ENCODE results near the gene SLC37A1. TPM values are rescaled to one million over a fixed set of nuclear protein-coding genes. Genes with fewer than 3 reads are reported as not detected.

SLC37A1 gene
- total RNA-seq, 1 experiment from 2014 or later: 11.2 TPM

GRCh38 chr21:42480736-42481135 is 32.9 kb upstream of the SLC37A1 start:
- no peaks in the 10 kb centered on the region for H3K27me3 ChIP-seq (replicated peaks; ENCODE audit: insufficient read depth, low read depth, low read length, poor library complexity)
- intact Hi-C loops (cut with micrococcal nuclease; ENCODE audit: unreplicated experiment): loop anchor here (1.0 kb wide), 1 partner anchor 11 kb away; no protein-coding TSS in a partner anchor
- no peak for DNase-seq (ENCODE audit: low spot score)
- no peak overlapping the region for H3K27ac ChIP-seq (ENCODE audit: low read depth, low read length, poor library complexity, severe bottlenecking)
- no peaks in the 10 kb centered on the region for H3K9me3 ChIP-seq (ENCODE audit: low read depth, low read length, poor library complexity, severe bottlenecking)
- H3K36me3 ChIP-seq (ENCODE audit: insufficient read depth, low read length, poor library complexity, severe bottlenecking): no peaks in the 10 kb centered on the region
- no peak overlapping the region for H3K4me3 ChIP-seq (ENCODE audit: low read depth, low read length, poor library complexity, severe bottlenecking)
- H3K4me1 ChIP-seq (ENCODE audit: insufficient read depth, low read length, poor library complexity, severe bottlenecking): no peaks in the 10 kb centered on the region
- no peak for TF ChIP-seq CTCF (conservative IDR thresholded peaks at IDR 0.05; ENCODE audit: low read depth, low read length)
- no peak for TF ChIP-seq EZH2 (IDR thresholded peaks at IDR 0.05; ENCODE audit: borderline replicate concordance, low read depth, low read length, poor library complexity, severe bottlenecking)
- BruUV-seq (replicated peaks): no TSS peak
- POLR2A ChIA-PET (ENCODE audit: low non-redundant PET): no interaction called here
- CTCF ChIA-PET: no interaction called here

- intact Hi-C loops (cut with micrococcal nuclease; ENCODE audit: unreplicated experiment): loop anchor here (1.0 kb wide), 1 partner anchor 12 kb away; no protein-coding TSS in a partner anchor
- POLR2A ChIA-PET (ENCODE audit: low non-redundant PET): no interaction called here
- CTCF ChIA-PET: no interaction called here
These were observed 32.5 kb upstream of the SLC37A1 start for GRCh38 chr21:42481169-42481568.

GRCh38 chr21:42484966-42485365 is 28.7 kb upstream of the SLC37A1 start:
- intact Hi-C loops (cut with micrococcal nuclease; ENCODE audit: unreplicated experiment): no loop called here
- ChIA-PET POLR2A (ENCODE audit: low non-redundant PET) (no interaction called here), CTCF (no interaction called here)
- BruUV-seq (replicated peaks): no TSS peak
- Histone ChIP-seq H3K9me3 (ENCODE audit: low read depth, low read length, poor library complexity, severe bottlenecking) (no peaks in the 10 kb centered on the region), H3K27ac (ENCODE audit: low read depth, low read length, poor library complexity, severe bottlenecking) (no peak overlapping the region), H3K36me3 (ENCODE audit: insufficient read depth, low read length, poor library complexity, severe bottlenecking) (no peaks in the 10 kb centered on the region), H3K4me3 (ENCODE audit: low read depth, low read length, poor library complexity, severe bottlenecking) (no peak overlapping the region), H3K4me1 (ENCODE audit: insufficient read depth, low read length, poor library complexity, severe bottlenecking) (no peaks in the 10 kb centered on the region), H3K27me3 (replicated peaks; ENCODE audit: insufficient read depth, low read depth, low read length, poor library complexity) (no peaks in the 10 kb centered on the region)
- TF ChIP-seq EZH2 (IDR thresholded peaks at IDR 0.05; ENCODE audit: borderline replicate concordance, low read depth, low read length, poor library complexity, severe bottlenecking): no peak
- no peak for TF ChIP-seq CTCF (conservative IDR thresholded peaks at IDR 0.05; ENCODE audit: low read depth, low read length)
- no peak for DNase-seq (ENCODE audit: low spot score)

More at GRCh38 chr21:42481169-42481568, 32.5 kb upstream of the SLC37A1 start:
- Histone ChIP-seq H3K4me3 (ENCODE audit: low read depth, low read length, poor library complexity, severe bottlenecking) (no peak overlapping the region), H3K27me3 (replicated peaks; ENCODE audit: insufficient read depth, low read depth, low read length, poor library complexity) (no peaks in the 10 kb centered on the region), H3K27ac (ENCODE audit: low read depth, low read length, poor library complexity, severe bottlenecking) (no peak overlapping the region), H3K9me3 (ENCODE audit: low read depth, low read length, poor library complexity, severe bottlenecking) (no peaks in the 10 kb centered on the region), H3K4me1 (ENCODE audit: insufficient read depth, low read length, poor library complexity, severe bottlenecking) (no peaks in the 10 kb centered on the region), H3K36me3 (ENCODE audit: insufficient read depth, low read length, poor library complexity, severe bottlenecking) (no peaks in the 10 kb centered on the region)
- DNase-seq (ENCODE audit: low spot score): no peak
- TF ChIP-seq CTCF (conservative IDR thresholded peaks at IDR 0.05; ENCODE audit: low read depth, low read length) (no peak), EZH2 (IDR thresholded peaks at IDR 0.05; ENCODE audit: borderline replicate concordance, low read depth, low read length, poor library complexity, severe bottlenecking) (no peak)
- BruUV-seq (replicated peaks): no TSS peak

All from A673 (cell line).